GM18520 (cell line): Measurements from ENCODE around the gene SAMD1.

Experiments used
- ATAC-seq: cut with Tn5 transposase; IDR thresholded peaks from one replicate; pipeline ENCODE4 v1.9.1; 2021; ENCODE audit not compliant: unreplicated experiment

SAMD1 gene

GRCh38 chr19:14090509-14091080 is at the start of gene SAMD1:
SAMD1 (minus strand) TSS chr19:14090751.
- peak; percentile 12 for ATAC-seq

GRCh38 chr19:14139944-14140343 is 49.4 kb upstream of the SAMD1 start:
- no peak for ATAC-seq

- no peak for ATAC-seq
These were observed 48.2 kb upstream of the SAMD1 start for GRCh38 chr19:14138576-14139265.

GRCh38 chr19:14136509-14137281 is 46.1 kb upstream of the SAMD1 start, which contains the start of gene ASF1B:
ASF1B (minus strand) TSS chr19:14136589; CDS start chr19:14136456, 133 bp downstream.
- ATAC-seq: peak; percentile 74

- ATAC-seq: no peak
These were observed 45.5 kb upstream of the SAMD1 start for GRCh38 chr19:14135985-14136508.

- no peak for ATAC-seq
These were observed 44.8 kb upstream of the SAMD1 start for GRCh38 chr19:14135355-14135754.

- no peak for ATAC-seq
These were observed 37.5 kb upstream of the SAMD1 start for GRCh38 chr19:14127929-14128509.

GRCh38 chr19:14127176-14127575 is 36.6 kb upstream of the SAMD1 start:
- no peak for ATAC-seq

GRCh38 chr19:14122924-14123323 is 32.4 kb upstream of the SAMD1 start:
- ATAC-seq: no peak

GRCh38 chr19:14120497-14120780 is 29.9 kb upstream of the SAMD1 start:
- no peak for ATAC-seq

- ATAC-seq: no peak
These were observed 29.3 kb upstream of the SAMD1 start for GRCh38 chr19:14119644-14120496.

GRCh38 chr19:14119146-14119545 is 28.6 kb upstream of the SAMD1 start:
- ATAC-seq: no peak

GRCh38 chr19:14118165-14119051 is 27.9 kb upstream of the SAMD1 start:
- peak; percentile 24 for ATAC-seq

- ATAC-seq: peak; percentile 94
These were observed 27.2 kb upstream of the SAMD1 start, which contains the start of gene PRKACA for GRCh38 chr19:14117668-14118164. PRKACA (minus strand) TSS chr19:14117762; CDS start chr19:14117547, 215 bp downstream.

- no peak for ATAC-seq
These were observed 26.5 kb upstream of the SAMD1 start for GRCh38 chr19:14116918-14117578.

- no peak for ATAC-seq
These were observed 26.0 kb upstream of the SAMD1 start for GRCh38 chr19:14116525-14116917.

- no peak for ATAC-seq
These were observed 25.2 kb upstream of the SAMD1 start for GRCh38 chr19:14115756-14116155.

GRCh38 chr19:14114854-14115253 is 24.3 kb upstream of the SAMD1 start:
- ATAC-seq: no peak

- ATAC-seq: no peak
These were observed 23.9 kb upstream of the SAMD1 start for GRCh38 chr19:14114439-14114838.
